Transverse colon (tissue), 4 donors: ENCODE measurements around the gene ANKRD65.

Experiments
- EP300 ChIP-seq: sonication (generic); formaldehyde crosslinking; IDR thresholded peaks from one replicate; pipeline ENCODE4 v1.6.1; 2017; ENCODE audit warnings: antibody characterized with exemption, low read depth
- POLR2A ChIP-seq: fragments of 450-650 bp; IDR thresholded peaks from one replicate; pipeline ENCODE4 v1.6.1; 2016; ENCODE audit warnings: antibody characterized with exemption, mild to moderate bottlenecking, moderate library complexity
- POLR2AphosphoS5 ChIP-seq, 3 donors: sonication (generic); formaldehyde crosslinking; IDR thresholded peaks; one replicate each; pipeline ENCODE4 v1.6.1; 2016; ENCODE audit warnings: antibody characterized with exemption in 3 of 3
- TF ChIP-seq, protein P1 (sequence below), 5 experiments: fragments of 200-600 bp in 3 of 5; fragments of 450-650 bp in 2 of 5; sonication (generic) in 3 of 5; IDR thresholded peaks; 1 replicate in 2 of 5; 2 replicates in 3 of 5; pipeline ENCODE4 v1.5.1; 2016 to 2017; ENCODE audit warnings: antibody characterized with exemption in 5 of 5, inconsistent platforms in 3 of 5, mild to moderate bottlenecking in 2 of 5, moderate library complexity in 1 of 5

DNA sequence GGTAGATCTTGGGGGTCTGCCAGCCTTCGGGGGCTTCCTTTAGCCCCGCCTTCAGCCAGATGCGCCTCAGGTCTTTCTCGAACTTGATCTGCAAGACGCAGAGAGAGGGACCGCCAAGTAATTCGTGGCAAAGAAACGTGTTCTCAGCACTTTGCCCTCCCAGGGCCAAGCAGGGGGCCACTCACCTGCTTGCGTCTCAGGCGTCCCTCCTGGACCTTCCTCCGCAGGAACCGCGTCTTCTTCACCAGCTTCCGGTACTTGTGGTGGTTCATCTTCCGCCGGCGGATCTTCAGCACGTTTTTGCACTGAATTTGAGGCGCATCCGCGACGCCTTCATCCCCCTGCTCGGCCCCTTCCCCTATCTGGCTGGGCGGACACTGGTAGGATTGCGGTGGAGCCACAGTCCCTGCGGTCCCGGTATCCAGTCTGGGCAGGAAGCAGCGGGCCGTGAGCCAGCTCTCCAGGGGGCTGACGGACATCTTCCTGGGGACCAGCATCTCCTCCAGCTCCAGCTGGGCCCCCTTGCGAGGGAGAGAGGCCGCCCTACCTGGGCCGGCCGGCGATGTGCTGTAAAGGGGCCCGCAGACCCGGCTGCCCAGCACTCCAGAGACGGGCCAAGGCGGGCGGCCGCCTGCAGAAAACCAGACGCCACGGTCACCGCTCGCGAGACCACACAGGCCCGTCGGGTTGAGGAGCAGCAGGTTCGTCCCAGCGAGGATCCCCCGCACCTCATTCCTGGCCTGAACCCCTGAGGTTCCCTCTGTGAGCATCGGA is 47.1 kb downstream of the ANKRD65 start:
- TF ChIP-seq, protein P1, sequence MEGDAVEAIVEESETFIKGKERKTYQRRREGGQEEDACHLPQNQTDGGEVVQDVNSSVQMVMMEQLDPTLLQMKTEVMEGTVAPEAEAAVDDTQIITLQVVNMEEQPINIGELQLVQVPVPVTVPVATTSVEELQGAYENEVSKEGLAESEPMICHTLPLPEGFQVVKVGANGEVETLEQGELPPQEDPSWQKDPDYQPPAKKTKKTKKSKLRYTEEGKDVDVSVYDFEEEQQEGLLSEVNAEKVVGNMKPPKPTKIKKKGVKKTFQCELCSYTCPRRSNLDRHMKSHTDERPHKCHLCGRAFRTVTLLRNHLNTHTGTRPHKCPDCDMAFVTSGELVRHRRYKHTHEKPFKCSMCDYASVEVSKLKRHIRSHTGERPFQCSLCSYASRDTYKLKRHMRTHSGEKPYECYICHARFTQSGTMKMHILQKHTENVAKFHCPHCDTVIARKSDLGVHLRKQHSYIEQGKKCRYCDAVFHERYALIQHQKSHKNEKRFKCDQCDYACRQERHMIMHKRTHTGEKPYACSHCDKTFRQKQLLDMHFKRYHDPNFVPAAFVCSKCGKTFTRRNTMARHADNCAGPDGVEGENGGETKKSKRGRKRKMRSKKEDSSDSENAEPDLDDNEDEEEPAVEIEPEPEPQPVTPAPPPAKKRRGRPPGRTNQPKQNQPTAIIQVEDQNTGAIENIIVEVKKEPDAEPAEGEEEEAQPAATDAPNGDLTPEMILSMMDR (IDR thresholded peaks at IDR 0.05) = no peak
- TF ChIP-seq POLR2A (no peak), EP300 (no peak), POLR2AphosphoS5 (IDR thresholded peaks at IDR 0.05) (no peak)
